HepG2 (cell line): ENCODE measurements around the gene CRAT.

Experiments
- ARID4A ChIP-seq: sonication (generic); formaldehyde crosslinking; IDR thresholded peaks from 2 replicates; pipeline ENCODE4 v1.5.0; 2020; ENCODE audit warnings: mild to moderate bottlenecking, missing genetic modification reagents, borderline replicate concordance
- BRCA1 ChIP-seq: sonication (generic); formaldehyde crosslinking; IDR thresholded peaks from 2 replicates; pipeline ENCODE4 v1.4.0; 2020; ENCODE audit warnings: missing genetic modification reagents
- CTCF ChIP-seq: sonication (generic); formaldehyde crosslinking; IDR thresholded peaks from 2 replicates; pipeline ENCODE4 v1.5.0; 2020; ENCODE audit warnings: mild to moderate bottlenecking, missing genetic modification reagents, moderate library complexity
- ELF4 ChIP-seq: sonication (generic); formaldehyde crosslinking; IDR thresholded peaks from 2 replicates; pipeline ENCODE4 v1.5.0; 2020; ENCODE audit warnings: missing genetic modification reagents, mild to moderate bottlenecking, moderate library complexity, borderline replicate concordance
- HIVEP1 ChIP-seq: sonication (generic); formaldehyde crosslinking; IDR thresholded peaks from 2 replicates; pipeline ENCODE4 v1.4.0; 2020; ENCODE audit warnings: mild to moderate bottlenecking, missing genetic modification reagents
- KDM1A ChIP-seq: IDR thresholded peaks from 2 replicates; pipeline ENCODE4 v1.6.1; 2016; ENCODE audit warnings: missing compliant biosample characterization
- MAFF ChIP-seq: IDR thresholded peaks from 2 replicates; pipeline ENCODE4 v1.6.1; 2011; ENCODE audit warnings: low read depth, low read length, improper control_type of control experiment
- NCOA2 ChIP-seq: sonication (generic); formaldehyde crosslinking; IDR thresholded peaks from 2 replicates; pipeline ENCODE4 v1.8.0; 2022; ENCODE audit warnings: inconsistent platforms
- NFIC ChIP-seq: IDR thresholded peaks from 2 replicates; pipeline ENCODE4 v1.6.1; 2012; ENCODE audit warnings: mild to moderate bottlenecking, low read length, inconsistent platforms
- POLR2A ChIP-seq, 2 experiments: IDR thresholded peaks; 2 replicates each; pipeline ENCODE4 v1.6.1; 2011; ENCODE audit warnings: low read depth in 2 of 2, low read length in 2 of 2, mild to moderate bottlenecking in 1 of 2, moderate library complexity in 1 of 2; ENCODE audit not compliant: insufficient read depth in 1 of 2
- POLR2AphosphoS5 ChIP-seq: IDR thresholded peaks from 2 replicates; pipeline ENCODE4 v1.6.1; 2012; ENCODE audit warnings: low read depth, low read length
- SRF ChIP-seq: IDR thresholded peaks from 2 replicates; pipeline ENCODE4 v1.6.1; 2011; ENCODE audit warnings: mild to moderate bottlenecking, low read depth, low read length, moderate library complexity
- TCF7L2 ChIP-seq: IDR thresholded peaks from 2 replicates; pipeline ENCODE4 v1.6.1; 2011; ENCODE audit warnings: mild to moderate bottlenecking, low read depth, low read length, moderate library complexity
- ZBTB8A ChIP-seq: sonication (generic); formaldehyde crosslinking; IDR thresholded peaks from 2 replicates; pipeline ENCODE4 v1.4.0; 2020; ENCODE audit warnings: mild to moderate bottlenecking, low read depth, missing genetic modification reagents, borderline replicate concordance

GRCh38 chr9:129109952-129110739, 447 bp downstream of the CRAT start:
- no peak for TF ChIP-seq MAFF
- no peak for TF ChIP-seq POLR2AphosphoS5
- peak; percentile 27; the same call in 1 of the 2 replicates for TF ChIP-seq HIVEP1
- TF ChIP-seq CTCF (CRISPR knock-in tag), result peak; percentile 27; the same call in 1 of the 2 replicates
- no peak for TF ChIP-seq KDM1A (CRISPR knock-in tag)
- no peak for TF ChIP-seq TCF7L2
- no peak for TF ChIP-seq ELF4 (CRISPR knock-in tag)
- peak in 1 of 2 experiments; percentile 58; a peak in 1 of 4 replicates for TF ChIP-seq POLR2A (IDR thresholded peaks at IDR 0.05; ENCODE audit: insufficient read depth in 1 of 2, low read depth in 2 of 2, low read length in 2 of 2)
- no peak for TF ChIP-seq SRF
- no peak for TF ChIP-seq NFIC
- no peak for TF ChIP-seq ZBTB8A (CRISPR knock-in tag)
- TF ChIP-seq NCOA2 (CRISPR knock-in tag), result peak; percentile 10; the same call in 1 of the 2 replicates
- TF ChIP-seq BRCA1 (CRISPR knock-in tag), result no peak
- TF ChIP-seq ARID4A (CRISPR knock-in tag), result peak; percentile 88
